ENCODE data around the gene SIL1. TPM values are rescaled to one million over a fixed set of nuclear protein-coding genes. Genes with fewer than 3 reads are reported as not detected.
"Not testable (repeated sequence)": the region's sequence is repeated elsewhere in the genome, so short reads cannot be mapped to it uniquely, and the experiment has no call there.

SIL1 gene
- total and polyA plus RNA-seq, 2 donors (not counting 1 experiment from before 2014, with no cell fraction given): 66.4 to 85.5 TPM

- Histone ChIP-seq H3K9me3 (ENCODE audit: control insufficient read depth, insufficient read depth, low read depth, low read length) (no peaks in the 10 kb centered on the region), H3K36me3 (ENCODE audit: control insufficient read depth, insufficient read depth, low read length) (peaks cover 18% of the 10 kb centered on the region), H3K9ac (ENCODE audit: insufficient read depth, low read length) (no peak overlapping the region), H3K4me2 (ENCODE audit: extremely low read depth, insufficient read depth, low read length) (no peak overlapping the region), H3K27ac (ENCODE audit: insufficient read depth, low read length) (no peak overlapping the region), H3K27me3 (ENCODE audit: control insufficient read depth, insufficient read depth, low read length) (no peaks in the 10 kb centered on the region), H3K79me2 (ENCODE audit: control insufficient read depth, insufficient read depth, low read length) (no peaks in the 10 kb centered on the region), H2AFZ (ENCODE audit: low read length) (no peak overlapping the region), H4K20me1 (ENCODE audit: control insufficient read depth, extremely low read depth, insufficient read depth, low read length) (no peaks in the 10 kb centered on the region), H3K4me1 (ENCODE audit: control insufficient read depth, extremely low read depth, insufficient read depth, low read length) (no peaks in the 10 kb centered on the region), H3K4me3 (replicated peaks in 1 of 4; ENCODE audit: control extremely low read depth in 1 of 4, insufficient read depth in 1 of 4, low read depth in 3 of 4, low read length in 4 of 4) (no peak overlapping the region)
- TF ChIP-seq, protein P1, sequence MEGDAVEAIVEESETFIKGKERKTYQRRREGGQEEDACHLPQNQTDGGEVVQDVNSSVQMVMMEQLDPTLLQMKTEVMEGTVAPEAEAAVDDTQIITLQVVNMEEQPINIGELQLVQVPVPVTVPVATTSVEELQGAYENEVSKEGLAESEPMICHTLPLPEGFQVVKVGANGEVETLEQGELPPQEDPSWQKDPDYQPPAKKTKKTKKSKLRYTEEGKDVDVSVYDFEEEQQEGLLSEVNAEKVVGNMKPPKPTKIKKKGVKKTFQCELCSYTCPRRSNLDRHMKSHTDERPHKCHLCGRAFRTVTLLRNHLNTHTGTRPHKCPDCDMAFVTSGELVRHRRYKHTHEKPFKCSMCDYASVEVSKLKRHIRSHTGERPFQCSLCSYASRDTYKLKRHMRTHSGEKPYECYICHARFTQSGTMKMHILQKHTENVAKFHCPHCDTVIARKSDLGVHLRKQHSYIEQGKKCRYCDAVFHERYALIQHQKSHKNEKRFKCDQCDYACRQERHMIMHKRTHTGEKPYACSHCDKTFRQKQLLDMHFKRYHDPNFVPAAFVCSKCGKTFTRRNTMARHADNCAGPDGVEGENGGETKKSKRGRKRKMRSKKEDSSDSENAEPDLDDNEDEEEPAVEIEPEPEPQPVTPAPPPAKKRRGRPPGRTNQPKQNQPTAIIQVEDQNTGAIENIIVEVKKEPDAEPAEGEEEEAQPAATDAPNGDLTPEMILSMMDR (conservative IDR thresholded peaks at IDR 0.05 in 1 of 2, IDR thresholded peaks at IDR 0.05 in 1 of 2; ENCODE audit: low read depth in 1 of 2, low read length in 2 of 2): no peak
- no peak for TF ChIP-seq EZH2 (IDR thresholded peaks at IDR 0.05; ENCODE audit: low read length, missing control alignments)
- no peak for DNase-seq (ENCODE audit: low read depth in 2 of 2)
Measured at GRCh38 chr5:138925090-138925635, 273.0 kb downstream of the SIL1 start.

DNA sequence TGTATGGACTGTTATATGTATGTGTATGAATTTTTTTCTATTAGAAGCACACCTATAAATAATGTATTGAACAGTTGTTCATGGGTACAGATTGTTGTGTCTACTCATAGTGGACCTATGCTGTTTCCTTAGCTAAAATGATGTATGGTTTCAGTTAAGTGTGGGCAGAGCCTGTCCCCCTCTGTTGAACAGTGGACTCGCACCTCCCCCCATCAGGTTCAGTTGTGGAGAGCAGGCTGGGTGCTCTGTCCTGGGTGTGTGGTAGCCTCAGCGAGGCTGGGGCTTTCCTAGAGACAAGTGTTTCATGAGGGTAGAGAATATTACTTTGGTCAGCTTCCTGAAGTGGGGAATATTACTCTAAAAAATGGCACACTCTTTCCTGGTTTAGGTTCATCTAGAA is 275.7 kb downstream of the SIL1 start:
- H3K9me3 ChIP-seq (ENCODE audit: control insufficient read depth, insufficient read depth, low read depth, low read length): no peaks in the 10 kb centered on the region
- H3K4me1 ChIP-seq (ENCODE audit: control insufficient read depth, extremely low read depth, insufficient read depth, low read length): no peaks in the 10 kb centered on the region
- H2AFZ ChIP-seq (ENCODE audit: low read length): no peak overlapping the region
- H3K36me3 ChIP-seq (ENCODE audit: control insufficient read depth, insufficient read depth, low read length): peaks cover 11% of the 10 kb centered on the region
- H3K4me3 ChIP-seq (replicated peaks in 1 of 4; ENCODE audit: control extremely low read depth in 1 of 4, insufficient read depth in 1 of 4, low read depth in 3 of 4, low read length in 4 of 4): no peak overlapping the region
- H4K20me1 ChIP-seq (ENCODE audit: control insufficient read depth, extremely low read depth, insufficient read depth, low read length): no peaks in the 10 kb centered on the region
- no peaks in the 10 kb centered on the region for H3K27me3 ChIP-seq (ENCODE audit: control insufficient read depth, insufficient read depth, low read length)
- no peak for TF ChIP-seq EZH2 (IDR thresholded peaks at IDR 0.05; ENCODE audit: low read length, missing control alignments)
- TF ChIP-seq, protein P1 (conservative IDR thresholded peaks at IDR 0.05 in 1 of 2, IDR thresholded peaks at IDR 0.05 in 1 of 2; ENCODE audit: low read depth in 1 of 2, low read length in 2 of 2): no peak
- H3K79me2 ChIP-seq (ENCODE audit: control insufficient read depth, insufficient read depth, low read length): no peaks in the 10 kb centered on the region
- no peak overlapping the region for H3K4me2 ChIP-seq (ENCODE audit: extremely low read depth, insufficient read depth, low read length)
- H3K9ac ChIP-seq (ENCODE audit: insufficient read depth, low read length): no peak overlapping the region
- no peak overlapping the region for H3K27ac ChIP-seq (ENCODE audit: insufficient read depth, low read length)
- DNase-seq (ENCODE audit: low read depth in 2 of 2): no peak

- not testable (repeated sequence) for H3K79me2 ChIP-seq (ENCODE audit: control insufficient read depth, insufficient read depth, low read length); H3K27me3 ChIP-seq (ENCODE audit: control insufficient read depth, insufficient read depth, low read length); H3K9ac ChIP-seq (ENCODE audit: insufficient read depth, low read length); H2AFZ ChIP-seq (ENCODE audit: low read length); H3K4me2 ChIP-seq (ENCODE audit: extremely low read depth, insufficient read depth, low read length); DNase-seq (ENCODE audit: low read depth in 2 of 2); H3K4me3 ChIP-seq (replicated peaks in 1 of 4; ENCODE audit: control extremely low read depth in 1 of 4, insufficient read depth in 1 of 4, low read depth in 3 of 4, low read length in 4 of 4); H3K27ac ChIP-seq (ENCODE audit: insufficient read depth, low read length); H3K9me3 ChIP-seq (ENCODE audit: control insufficient read depth, insufficient read depth, low read depth, low read length); H3K4me1 ChIP-seq (ENCODE audit: control insufficient read depth, extremely low read depth, insufficient read depth, low read length); H3K36me3 ChIP-seq (ENCODE audit: control insufficient read depth, insufficient read depth, low read length); H4K20me1 ChIP-seq (ENCODE audit: control insufficient read depth, extremely low read depth, insufficient read depth, low read length)
Measured at GRCh38 chr5:138921362-138921761, 276.8 kb downstream of the SIL1 start.

Data from fibroblast of lung (primary cell).